HEK293 (cell line): ENCODE measurements around the gene FOXO3.

Experiments used
- CTCF ChIA-PET: fragments of 350-600 bp; formaldehyde crosslinking; extraction: SDS; loops from one replicate; lab custom pipeline; 2021; ENCODE audit warnings: antibody characterized with exemption; lab: Yijun Ruan, JAX
- POLR2A ChIA-PET: fragments of 300-600 bp; formaldehyde crosslinking; extraction: SDS; loops from one replicate; lab custom pipeline; 2020; ENCODE audit warnings: antibody characterized with exemption, inconsistent platforms; lab: Yijun Ruan, JAX
- H3K27ac ChIP-seq: fragments of 200-500 bp; sonication (Bioruptor generic); 2 replicates; pipeline ENCODE4 v1.5.1; 2014; ENCODE audit warnings: low read depth, low read length, control low read depth, inconsistent platforms; ENCODE audit errors: extremely low read depth
- H3K36me3 ChIP-seq, 2 experiments: fragments of 200-500 bp in 1 of 2; sonication (Bioruptor generic) in 1 of 2; 1 replicate in 1 of 2; 2 replicates in 1 of 2; pipeline ENCODE4 v1.5.1; 2014 to 2017; ENCODE audit warnings: inconsistent platforms in 2 of 2, low read length in 2 of 2; ENCODE audit not compliant: control insufficient read depth in 2 of 2, insufficient read depth in 1 of 2
- H3K4me1 ChIP-seq: fragments of 200-500 bp; sonication (Bioruptor generic); 2 replicates; pipeline ENCODE4 v1.5.1; 2014; ENCODE audit warnings: mild to moderate bottlenecking, low read length, inconsistent platforms; ENCODE audit not compliant: control insufficient read depth, insufficient read depth
- H3K4me3 ChIP-seq: 2 replicates; pipeline ENCODE4 v1.5.1; 2011; ENCODE audit warnings: low read depth, mild to moderate bottlenecking, control low read depth, low read length, moderate library complexity
- H3K9me3 ChIP-seq: fragments of 200-500 bp; sonication (Bioruptor generic); 2 replicates; pipeline ENCODE4 v1.5.1; 2014; ENCODE audit warnings: low read depth, low read length, inconsistent platforms; ENCODE audit not compliant: control insufficient read depth, insufficient read depth
- BCL6B ChIP-seq: fragments of 450-650 bp; formaldehyde crosslinking; IDR thresholded peaks from 2 replicates; pipeline ENCODE4 v1.5.1; 2017; ENCODE audit warnings: missing biosample characterization, missing genetic modification characterization
- HOXD13 ChIP-seq: sonication (generic); formaldehyde crosslinking; IDR thresholded peaks from 2 replicates; pipeline ENCODE4 v1.8.0; 2022; ENCODE audit warnings: missing genetic modification reagents, borderline replicate concordance
- KLF16 ChIP-seq: fragments of 450-650 bp; formaldehyde crosslinking; IDR thresholded peaks from 2 replicates; pipeline ENCODE4 v1.5.1; 2017; ENCODE audit warnings: missing biosample characterization, missing genetic modification characterization
- KLF9 ChIP-seq: fragments of 450-650 bp; formaldehyde crosslinking; IDR thresholded peaks from 2 replicates; pipeline ENCODE4 v1.5.1; 2016; ENCODE audit warnings: missing biosample characterization, missing genetic modification characterization, low read depth
- PATZ1 ChIP-seq: fragments of 450-650 bp; formaldehyde crosslinking; IDR thresholded peaks from 2 replicates; pipeline ENCODE4 v1.5.1; 2016; ENCODE audit warnings: missing biosample characterization, missing genetic modification characterization
- ZNF169 ChIP-seq: fragments of 450-650 bp; formaldehyde crosslinking; IDR thresholded peaks from 2 replicates; pipeline ENCODE4 v1.5.1; 2016; ENCODE audit warnings: missing biosample characterization, missing genetic modification characterization
- ZNF184 ChIP-seq: fragments of 450-650 bp; IDR thresholded peaks from 2 replicates; pipeline ENCODE4 v1.5.1; 2018; ENCODE audit warnings: missing biosample characterization, mild to moderate bottlenecking, missing genetic modification characterization
- ZNF2 ChIP-seq: fragments of 450-650 bp; formaldehyde crosslinking; IDR thresholded peaks from 2 replicates; pipeline ENCODE4 v1.5.1; 2016; ENCODE audit warnings: missing biosample characterization, missing genetic modification characterization
- ZNF221 ChIP-seq: fragments of 450-650 bp; formaldehyde crosslinking; IDR thresholded peaks from 2 replicates; pipeline ENCODE4 v1.5.1; 2017; ENCODE audit warnings: missing biosample characterization, missing genetic modification characterization, borderline replicate concordance
- ZNF248 ChIP-seq: fragments of 450-650 bp; formaldehyde crosslinking; IDR thresholded peaks from 2 replicates; pipeline ENCODE4 v1.5.1; 2017; ENCODE audit warnings: missing biosample characterization, missing genetic modification characterization
- ZNF302 ChIP-seq: fragments of 450-650 bp; formaldehyde crosslinking; IDR thresholded peaks from 2 replicates; pipeline ENCODE4 v1.5.1; 2016; ENCODE audit warnings: missing biosample characterization, missing genetic modification characterization, low read depth
- ZNF335 ChIP-seq: fragments of 450-650 bp; formaldehyde crosslinking; conservative IDR thresholded peaks from 2 replicates; pipeline ENCODE4 v1.5.1; 2016; ENCODE audit warnings: missing biosample characterization, missing genetic modification characterization
- ZNF350 ChIP-seq: fragments of 450-650 bp; formaldehyde crosslinking; IDR thresholded peaks from 2 replicates; pipeline ENCODE4 v1.5.0; 2017; ENCODE audit warnings: missing biosample characterization, mild to moderate bottlenecking, missing genetic modification characterization
- ZNF548 ChIP-seq: fragments of 450-650 bp; formaldehyde crosslinking; IDR thresholded peaks from 2 replicates; pipeline ENCODE4 v1.5.1; 2016; ENCODE audit warnings: missing biosample characterization, missing genetic modification characterization
- ZNF623 ChIP-seq: fragments of 450-650 bp; formaldehyde crosslinking; IDR thresholded peaks from 2 replicates; pipeline ENCODE4 v1.5.1; 2016; ENCODE audit warnings: missing biosample characterization, missing genetic modification characterization
- ZNF747 ChIP-seq: fragments of 450-650 bp; formaldehyde crosslinking; IDR thresholded peaks from 2 replicates; pipeline ENCODE4 v1.5.1; 2016; ENCODE audit warnings: missing biosample characterization, missing genetic modification characterization
- ZNF830 ChIP-seq: fragments of 450-650 bp; IDR thresholded peaks from 2 replicates; pipeline ENCODE4 v1.5.0; 2018; ENCODE audit warnings: missing biosample characterization, missing genetic modification characterization, low read depth, mild to moderate bottlenecking, moderate library complexity
- TF ChIP-seq, protein P1 (sequence below): sonication (generic); formaldehyde crosslinking; IDR thresholded peaks from 2 replicates; pipeline ENCODE4 v1.8.1; 2022; ENCODE audit warnings: mild to moderate bottlenecking, moderate library complexity, missing genetic modification reagents
- TF ChIP-seq, protein P2 (sequence below): fragments of 450-650 bp; formaldehyde crosslinking; IDR thresholded peaks from 2 replicates; pipeline ENCODE4 v1.5.1; 2016; ENCODE audit warnings: missing biosample characterization, missing genetic modification characterization
- TF ChIP-seq, protein P3 (sequence below): fragments of 450-650 bp; formaldehyde crosslinking; conservative IDR thresholded peaks from 2 replicates; pipeline ENCODE4 v1.5.1; 2016; ENCODE audit warnings: low read depth, missing biosample characterization, missing genetic modification characterization
- TF ChIP-seq, protein P4 (sequence below): fragments of 450-650 bp; formaldehyde crosslinking; conservative IDR thresholded peaks from 2 replicates; pipeline ENCODE4 v1.5.1; 2016; ENCODE audit warnings: low read depth, missing biosample characterization, missing genetic modification characterization

Gene FOXO3

GRCh38 chr6:108622641-108623298, 62.1 kb downstream of the FOXO3 start:
- Histone ChIP-seq H3K9me3 (no peaks in the 10 kb centered on the region), H3K4me3 (no peak overlapping the region), H3K36me3 (no peaks in the 10 kb centered on the region), H3K27ac (no peak overlapping the region), H3K4me1 (peaks cover 45% of the 10 kb centered on the region)
- CTCF ChIA-PET, result interaction anchor here (0.6 to 1.0 kb wide), 2 partner anchors 94 to 450 kb away, joined by 3 read pairs; no protein-coding TSS in a partner anchor
- POLR2A ChIA-PET, result interaction anchor here (0.6 to 0.7 kb wide), 2 partner anchors 59 to 122 kb away, joined by 3 read pairs; no protein-coding TSS in a partner anchor
- TF ChIP-seq ZNF184, result 0 out of 2 replicates have a peak, but pooled peaks have one; percentile 7
- TF ChIP-seq KLF16, result no peak
- TF ChIP-seq ZNF169, result no peak
- TF ChIP-seq, protein P1, sequence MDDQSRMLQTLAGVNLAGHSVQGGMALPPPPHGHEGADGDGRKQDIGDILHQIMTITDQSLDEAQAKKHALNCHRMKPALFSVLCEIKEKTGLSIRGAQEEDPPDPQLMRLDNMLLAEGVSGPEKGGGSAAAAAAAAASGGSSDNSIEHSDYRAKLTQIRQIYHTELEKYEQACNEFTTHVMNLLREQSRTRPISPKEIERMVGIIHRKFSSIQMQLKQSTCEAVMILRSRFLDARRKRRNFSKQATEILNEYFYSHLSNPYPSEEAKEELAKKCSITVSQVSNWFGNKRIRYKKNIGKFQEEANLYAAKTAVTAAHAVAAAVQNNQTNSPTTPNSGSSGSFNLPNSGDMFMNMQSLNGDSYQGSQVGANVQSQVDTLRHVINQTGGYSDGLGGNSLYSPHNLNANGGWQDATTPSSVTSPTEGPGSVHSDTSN (CRISPR knock-in tag), result no peak
- no peak for TF ChIP-seq HOXD13
- TF ChIP-seq ZNF2 (tag by site-specific recombination), result no peak
- no peak for TF ChIP-seq ZNF221 (tag by site-specific recombination)
- TF ChIP-seq KLF9, result no peak
- no peak for TF ChIP-seq BCL6B (tag by site-specific recombination)
- no peak for TF ChIP-seq ZNF623
- TF ChIP-seq ZNF302 (tag by site-specific recombination), result no peak
- TF ChIP-seq ZNF747 (tag by site-specific recombination), result no peak
- no peak for TF ChIP-seq PATZ1 (tag by site-specific recombination)
- TF ChIP-seq, protein P2, sequence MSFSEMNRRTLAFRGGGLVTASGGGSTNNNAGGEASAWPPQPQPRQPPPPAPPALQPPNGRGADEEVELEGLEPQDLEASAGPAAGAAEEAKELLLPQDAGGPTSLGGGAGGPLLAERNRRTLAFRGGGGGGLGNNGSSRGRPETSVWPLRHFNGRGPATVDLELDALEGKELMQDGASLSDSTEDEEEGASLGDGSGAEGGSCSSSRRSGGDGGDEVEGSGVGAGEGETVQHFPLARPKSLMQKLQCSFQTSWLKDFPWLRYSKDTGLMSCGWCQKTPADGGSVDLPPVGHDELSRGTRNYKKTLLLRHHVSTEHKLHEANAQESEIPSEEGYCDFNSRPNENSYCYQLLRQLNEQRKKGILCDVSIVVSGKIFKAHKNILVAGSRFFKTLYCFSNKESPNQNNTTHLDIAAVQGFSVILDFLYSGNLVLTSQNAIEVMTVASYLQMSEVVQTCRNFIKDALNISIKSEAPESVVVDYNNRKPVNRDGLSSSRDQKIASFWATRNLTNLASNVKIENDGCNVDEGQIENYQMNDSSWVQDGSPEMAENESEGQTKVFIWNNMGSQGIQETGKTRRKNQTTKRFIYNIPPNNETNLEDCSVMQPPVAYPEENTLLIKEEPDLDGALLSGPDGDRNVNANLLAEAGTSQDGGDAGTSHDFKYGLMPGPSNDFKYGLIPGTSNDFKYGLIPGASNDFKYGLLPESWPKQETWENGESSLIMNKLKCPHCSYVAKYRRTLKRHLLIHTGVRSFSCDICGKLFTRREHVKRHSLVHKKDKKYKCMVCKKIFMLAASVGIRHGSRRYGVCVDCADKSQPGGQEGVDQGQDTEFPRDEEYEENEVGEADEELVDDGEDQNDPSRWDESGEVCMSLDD (tag by site-specific recombination), result no peak
- no peak for TF ChIP-seq ZNF548 (tag by site-specific recombination)
- no peak for TF ChIP-seq ZNF350 (tag by site-specific recombination)
- 0 out of 2 replicates have a peak, but pooled peaks have one; percentile 21 for TF ChIP-seq ZNF335 (tag by site-specific recombination)
- TF ChIP-seq, protein P3, sequence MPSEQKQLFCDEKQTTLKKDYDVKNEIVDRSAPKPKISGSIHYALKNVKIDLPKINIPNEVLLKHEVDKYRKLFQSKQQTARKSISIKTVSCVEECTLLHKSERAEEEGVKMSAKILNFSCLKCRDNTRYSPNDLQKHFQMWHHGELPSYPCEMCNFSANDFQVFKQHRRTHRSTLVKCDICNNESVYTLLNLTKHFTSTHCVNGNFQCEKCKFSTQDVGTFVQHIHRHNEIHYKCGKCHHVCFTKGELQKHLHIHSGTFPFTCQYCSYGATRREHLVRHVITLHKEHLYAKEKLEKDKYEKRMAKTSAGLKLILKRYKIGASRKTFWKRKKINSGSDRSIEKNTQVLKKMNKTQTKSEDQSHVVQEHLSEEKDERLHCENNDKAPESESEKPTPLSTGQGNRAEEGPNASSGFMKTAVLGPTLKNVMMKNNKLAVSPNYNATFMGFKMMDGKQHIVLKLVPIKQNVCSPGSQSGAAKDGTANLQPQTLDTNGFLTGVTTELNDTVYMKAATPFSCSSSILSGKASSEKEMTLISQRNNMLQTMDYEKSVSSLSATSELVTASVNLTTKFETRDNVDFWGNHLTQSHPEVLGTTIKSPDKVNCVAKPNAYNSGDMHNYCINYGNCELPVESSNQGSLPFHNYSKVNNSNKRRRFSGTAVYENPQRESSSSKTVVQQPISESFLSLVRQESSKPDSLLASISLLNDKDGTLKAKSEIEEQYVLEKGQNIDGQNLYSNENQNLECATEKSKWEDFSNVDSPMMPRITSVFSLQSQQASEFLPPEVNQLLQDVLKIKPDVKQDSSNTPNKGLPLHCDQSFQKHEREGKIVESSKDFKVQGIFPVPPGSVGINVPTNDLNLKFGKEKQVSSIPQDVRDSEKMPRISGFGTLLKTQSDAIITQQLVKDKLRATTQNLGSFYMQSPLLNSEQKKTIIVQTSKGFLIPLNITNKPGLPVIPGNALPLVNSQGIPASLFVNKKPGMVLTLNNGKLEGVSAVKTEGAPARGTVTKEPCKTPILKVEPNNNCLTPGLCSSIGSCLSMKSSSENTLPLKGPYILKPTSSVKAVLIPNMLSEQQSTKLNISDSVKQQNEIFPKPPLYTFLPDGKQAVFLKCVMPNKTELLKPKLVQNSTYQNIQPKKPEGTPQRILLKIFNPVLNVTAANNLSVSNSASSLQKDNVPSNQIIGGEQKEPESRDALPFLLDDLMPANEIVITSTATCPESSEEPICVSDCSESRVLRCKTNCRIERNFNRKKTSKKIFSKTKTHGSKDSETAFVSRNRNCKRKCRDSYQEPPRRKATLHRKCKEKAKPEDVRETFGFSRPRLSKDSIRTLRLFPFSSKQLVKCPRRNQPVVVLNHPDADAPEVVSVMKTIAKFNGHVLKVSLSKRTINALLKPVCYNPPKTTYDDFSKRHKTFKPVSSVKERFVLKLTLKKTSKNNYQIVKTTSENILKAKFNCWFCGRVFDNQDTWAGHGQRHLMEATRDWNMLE (tag by site-specific recombination), result no peak
- no peak for TF ChIP-seq ZNF830 (tag by site-specific recombination)
- TF ChIP-seq ZNF248 (tag by site-specific recombination), result no peak
- TF ChIP-seq, protein P4, sequence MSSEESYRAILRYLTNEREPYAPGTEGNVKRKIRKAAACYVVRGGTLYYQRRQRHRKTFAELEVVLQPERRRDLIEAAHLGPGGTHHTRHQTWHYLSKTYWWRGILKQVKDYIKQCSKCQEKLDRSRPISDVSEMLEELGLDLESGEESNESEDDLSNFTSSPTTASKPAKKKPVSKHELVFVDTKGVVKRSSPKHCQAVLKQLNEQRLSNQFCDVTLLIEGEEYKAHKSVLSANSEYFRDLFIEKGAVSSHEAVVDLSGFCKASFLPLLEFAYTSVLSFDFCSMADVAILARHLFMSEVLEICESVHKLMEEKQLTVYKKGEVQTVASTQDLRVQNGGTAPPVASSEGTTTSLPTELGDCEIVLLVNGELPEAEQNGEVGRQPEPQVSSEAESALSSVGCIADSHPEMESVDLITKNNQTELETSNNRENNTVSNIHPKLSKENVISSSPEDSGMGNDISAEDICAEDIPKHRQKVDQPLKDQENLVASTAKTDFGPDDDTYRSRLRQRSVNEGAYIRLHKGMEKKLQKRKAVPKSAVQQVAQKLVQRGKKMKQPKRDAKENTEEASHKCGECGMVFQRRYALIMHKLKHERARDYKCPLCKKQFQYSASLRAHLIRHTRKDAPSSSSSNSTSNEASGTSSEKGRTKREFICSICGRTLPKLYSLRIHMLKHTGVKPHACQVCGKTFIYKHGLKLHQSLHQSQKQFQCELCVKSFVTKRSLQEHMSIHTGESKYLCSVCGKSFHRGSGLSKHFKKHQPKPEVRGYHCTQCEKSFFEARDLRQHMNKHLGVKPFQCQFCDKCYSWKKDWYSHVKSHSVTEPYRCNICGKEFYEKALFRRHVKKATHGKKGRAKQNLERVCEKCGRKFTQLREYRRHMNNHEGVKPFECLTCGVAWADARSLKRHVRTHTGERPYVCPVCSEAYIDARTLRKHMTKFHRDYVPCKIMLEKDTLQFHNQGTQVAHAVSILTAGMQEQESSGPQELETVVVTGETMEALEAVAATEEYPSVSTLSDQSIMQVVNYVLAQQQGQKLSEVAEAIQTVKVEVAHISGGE (tag by site-specific recombination), result no peak
